LNCaP clone FGC (cell line): ENCODE results near the gene MED13L.

Source experiments
- DNase-seq: peaks from one replicate; pipeline ENCODE4 v3.0.0-alpha.2; 2011; ENCODE audit warnings: low read depth
- H3K4me3 ChIP-seq: 2 replicates; pipeline ENCODE4 v1.5.1; 2011; ENCODE audit warnings: mild to moderate bottlenecking, low read depth, low read length, control low read depth
- TF ChIP-seq, protein P1 (sequence below): IDR thresholded peaks from 2 replicates; pipeline ENCODE4 v1.5.1; 2012; ENCODE audit warnings: mild to moderate bottlenecking; ENCODE audit not compliant: control insufficient read depth, insufficient read depth; ENCODE audit errors: extremely low read depth

Gene MED13L

DNA sequence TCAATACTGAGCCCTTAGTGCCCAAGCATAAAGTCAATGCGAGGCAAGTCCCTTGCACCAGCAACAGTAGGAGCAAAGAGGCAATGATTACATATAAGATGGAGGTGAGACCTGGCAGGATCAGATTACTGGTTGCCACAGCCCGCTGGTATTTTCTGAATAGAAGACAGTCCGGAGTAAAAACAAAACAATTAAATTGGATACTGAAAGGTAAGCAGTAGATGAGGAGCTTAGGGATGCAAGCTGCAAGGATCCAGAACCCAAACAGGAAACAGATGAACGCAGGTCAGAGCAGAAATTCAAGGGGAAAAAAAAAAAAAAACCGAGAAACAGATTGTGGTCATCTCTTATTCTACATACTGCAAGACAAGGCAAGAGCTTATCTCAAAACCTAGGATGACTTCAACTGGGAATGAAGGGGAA, 119.6 kb downstream of the MED13L start:
- no peak for DNase-seq
- H3K4me3 ChIP-seq, result no peak overlapping the region
- TF ChIP-seq, protein P1, sequence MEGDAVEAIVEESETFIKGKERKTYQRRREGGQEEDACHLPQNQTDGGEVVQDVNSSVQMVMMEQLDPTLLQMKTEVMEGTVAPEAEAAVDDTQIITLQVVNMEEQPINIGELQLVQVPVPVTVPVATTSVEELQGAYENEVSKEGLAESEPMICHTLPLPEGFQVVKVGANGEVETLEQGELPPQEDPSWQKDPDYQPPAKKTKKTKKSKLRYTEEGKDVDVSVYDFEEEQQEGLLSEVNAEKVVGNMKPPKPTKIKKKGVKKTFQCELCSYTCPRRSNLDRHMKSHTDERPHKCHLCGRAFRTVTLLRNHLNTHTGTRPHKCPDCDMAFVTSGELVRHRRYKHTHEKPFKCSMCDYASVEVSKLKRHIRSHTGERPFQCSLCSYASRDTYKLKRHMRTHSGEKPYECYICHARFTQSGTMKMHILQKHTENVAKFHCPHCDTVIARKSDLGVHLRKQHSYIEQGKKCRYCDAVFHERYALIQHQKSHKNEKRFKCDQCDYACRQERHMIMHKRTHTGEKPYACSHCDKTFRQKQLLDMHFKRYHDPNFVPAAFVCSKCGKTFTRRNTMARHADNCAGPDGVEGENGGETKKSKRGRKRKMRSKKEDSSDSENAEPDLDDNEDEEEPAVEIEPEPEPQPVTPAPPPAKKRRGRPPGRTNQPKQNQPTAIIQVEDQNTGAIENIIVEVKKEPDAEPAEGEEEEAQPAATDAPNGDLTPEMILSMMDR, result no peak

DNA sequence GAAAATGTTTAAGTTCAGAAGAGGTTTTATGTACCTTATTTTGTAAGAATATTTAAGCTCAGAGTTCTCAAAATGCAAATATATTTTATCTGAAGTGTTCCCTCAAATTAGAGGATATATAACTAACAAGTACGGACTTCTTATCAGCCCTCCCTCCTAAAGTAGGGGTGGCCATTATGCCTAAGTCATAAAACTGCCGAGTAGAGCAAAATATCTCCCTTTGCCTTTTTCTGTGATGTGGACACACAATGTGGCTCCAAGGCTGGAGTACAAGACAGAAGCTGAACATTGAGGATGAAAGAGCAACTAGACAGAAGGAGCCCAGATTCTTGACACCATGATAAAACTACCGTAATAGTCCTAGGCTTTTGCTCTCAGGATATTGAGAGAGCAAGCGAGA, 120.9 kb downstream of the MED13L start:
- no peak overlapping the region for H3K4me3 ChIP-seq
- TF ChIP-seq, protein P1, result no peak
- no peak for DNase-seq

DNA sequence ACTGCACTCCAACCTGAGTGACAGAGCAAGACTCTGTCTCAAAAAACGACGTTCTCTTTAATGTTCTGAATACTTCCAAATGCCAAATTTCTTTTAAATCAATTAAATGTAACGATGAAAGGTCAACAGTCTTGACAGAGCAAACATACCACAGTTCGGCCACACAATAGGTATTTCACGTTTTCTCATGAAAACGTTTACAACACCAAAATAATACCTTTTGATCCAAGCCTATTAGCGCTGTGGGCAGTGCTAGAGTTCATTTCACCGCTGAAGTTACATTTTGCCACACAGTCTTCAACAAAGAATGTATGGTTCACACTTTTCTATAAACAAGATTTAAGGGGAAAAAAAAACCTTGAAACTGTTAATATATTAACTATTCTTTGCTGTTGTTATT, 122.1 kb downstream of the MED13L start:
- DNase-seq, result no peak
- H3K4me3 ChIP-seq, result no peak overlapping the region
- TF ChIP-seq, protein P1, result no peak

DNA sequence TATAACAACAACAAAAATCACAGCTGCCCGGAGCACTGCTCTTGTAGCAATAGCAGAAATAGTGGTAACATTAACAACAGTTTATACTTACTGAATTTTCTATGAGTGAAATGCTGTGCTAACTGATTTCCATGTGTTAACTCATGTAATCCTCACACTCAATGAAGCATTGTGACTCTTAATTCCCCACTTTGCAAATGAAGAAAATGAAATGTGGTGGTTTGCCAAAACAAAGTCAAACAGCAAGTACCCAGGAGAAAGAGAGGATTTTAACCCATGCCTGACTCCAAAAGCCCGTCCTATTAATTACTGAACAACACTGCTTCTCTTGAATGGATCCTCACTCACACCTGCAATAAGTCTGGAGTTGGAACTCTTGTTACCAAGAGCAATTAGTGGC, 123.5 kb downstream of the MED13L start:
- H3K4me3 ChIP-seq, result no peak overlapping the region
- no peak for DNase-seq
- TF ChIP-seq, protein P1, result no peak

DNA sequence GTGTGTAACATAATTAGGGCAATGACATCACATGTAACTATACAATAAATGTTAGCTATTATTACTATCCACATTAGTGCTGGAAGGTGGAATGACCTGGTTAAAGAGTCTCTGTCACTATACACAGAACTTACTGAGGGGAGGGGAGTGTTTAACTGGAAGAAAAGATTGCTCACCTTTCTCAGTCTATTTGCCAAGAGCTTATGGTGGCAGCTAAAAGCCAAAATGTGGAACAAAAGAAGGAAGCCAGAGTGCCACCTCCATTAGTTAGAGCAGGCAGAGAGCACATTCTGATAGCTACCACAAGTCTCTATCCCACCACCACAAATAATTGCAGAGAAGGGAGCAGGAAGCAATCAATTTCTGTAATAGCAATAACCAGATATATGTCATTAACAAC, 124.4 kb downstream of the MED13L start:
- no peak overlapping the region for H3K4me3 ChIP-seq
- TF ChIP-seq, protein P1, result no peak
- DNase-seq, result no peak

DNA sequence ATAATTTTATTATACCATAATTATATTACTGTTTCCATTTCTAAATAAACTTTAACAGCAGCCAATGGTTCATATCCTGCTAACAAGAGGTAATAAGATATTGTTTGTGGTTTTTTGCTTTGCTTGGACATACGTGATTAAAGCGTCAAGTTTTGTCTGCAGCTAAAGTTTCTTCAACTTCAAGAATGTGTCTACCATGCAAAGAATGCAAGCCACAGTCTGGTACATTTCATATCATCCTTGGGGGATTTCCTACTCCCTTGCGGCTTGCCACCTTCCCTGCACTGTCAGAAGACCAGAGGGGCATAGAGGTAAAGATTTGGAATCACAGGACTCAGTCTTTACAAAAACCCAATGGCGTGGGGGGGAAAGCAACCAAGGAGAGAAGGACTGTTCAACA, 125.2 kb downstream of the MED13L start:
- TF ChIP-seq, protein P1, result no peak
- DNase-seq, result no peak
- no peak overlapping the region for H3K4me3 ChIP-seq

DNA sequence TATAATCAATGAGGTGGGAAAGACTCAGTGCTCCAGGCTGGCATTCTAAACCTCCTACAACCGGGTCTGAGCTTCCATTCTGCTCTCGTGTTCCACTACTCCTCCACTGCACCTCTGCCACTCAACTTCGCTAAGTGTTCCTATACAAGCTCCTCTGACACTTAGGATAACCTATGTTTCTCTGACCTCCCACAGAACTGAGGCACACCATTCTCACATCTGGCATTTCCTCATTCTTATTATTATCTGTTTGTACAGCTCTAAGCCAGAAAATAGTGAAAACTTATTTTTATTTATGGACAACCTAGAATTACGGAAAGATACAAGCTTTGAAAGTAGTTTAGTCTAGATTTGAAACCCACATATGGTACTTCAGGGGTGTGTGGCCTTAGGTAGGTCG, 127.0 kb downstream of the MED13L start:
- no peak overlapping the region for H3K4me3 ChIP-seq
- no peak for DNase-seq
- TF ChIP-seq, protein P1, result no peak
